Measurements from ENCODE around the gene AGBL1. TPM values are rescaled to one million over a fixed set of nuclear protein-coding genes. Genes with fewer than 3 reads are reported as not detected.

AGBL1 gene
- total and polyA plus RNA-seq, 4 donors, result 0.08 to 147 (median 4.7) TPM

GRCh38 chr15:86197770-86198169, 118.1 kb downstream of the AGBL1 start:
- H3K9me3 ChIP-seq (ENCODE audit: control insufficient read depth in 4 of 4, insufficient read depth in 3 of 4, low read length in 3 of 4), result no peaks in the 10 kb centered on the region
- H3K4me1 ChIP-seq (ENCODE audit: control insufficient read depth in 5 of 5, insufficient read depth in 5 of 5, low read length in 5 of 5), result peaks cover 0 to 14% (median 4%) of the 10 kb centered on the region in 5 donors
- H3K27me3 ChIP-seq (ENCODE audit: control insufficient read depth in 3 of 3, insufficient read depth in 3 of 3, low read length in 2 of 3), result peaks cover 0 to 3% (median 3%) of the 10 kb centered on the region in 3 donors
- DNase-seq (no peak), ATAC-seq (ENCODE audit: insufficient read depth, low FRiP score) (no peak)
- no peaks in the 10 kb centered on the region for H3K36me3 ChIP-seq (ENCODE audit: control insufficient read depth in 4 of 4, insufficient read depth in 4 of 4, low read length in 4 of 4)
- H3K4me3 ChIP-seq, result no peak overlapping the region
- H3K9ac ChIP-seq (ENCODE audit: insufficient read depth in 1 of 2, low read length in 2 of 2), result no peak overlapping the region
- no peak overlapping the region for H3K27ac ChIP-seq (ENCODE audit: low read depth in 1 of 2, low read length in 1 of 2)
- no peak for TF ChIP-seq CTCF (IDR thresholded peaks at IDR 0.05; ENCODE audit: control extremely low read depth, extremely low read depth)

GRCh38 chr15:86199467-86200145, 119.9 kb downstream of the AGBL1 start:
- Histone ChIP-seq H3K9me3 (ENCODE audit: control insufficient read depth in 4 of 4, insufficient read depth in 3 of 4, low read length in 3 of 4) (no peaks in the 10 kb centered on the region), H3K36me3 (ENCODE audit: control insufficient read depth in 4 of 4, insufficient read depth in 4 of 4, low read length in 4 of 4) (no peaks in the 10 kb centered on the region), H3K4me1 (ENCODE audit: control insufficient read depth in 5 of 5, insufficient read depth in 5 of 5, low read length in 5 of 5) (peaks cover 0 to 3% (median 0%) of the 10 kb centered on the region in 5 donors), H3K27me3 (ENCODE audit: control insufficient read depth in 3 of 3, insufficient read depth in 3 of 3, low read length in 2 of 3) (peaks cover 0 to 5% (median 3%) of the 10 kb centered on the region in 3 donors), H3K27ac (ENCODE audit: low read depth in 1 of 2, low read length in 1 of 2) (no peak overlapping the region), H3K9ac (ENCODE audit: insufficient read depth in 1 of 2, low read length in 2 of 2) (no peak overlapping the region), H3K4me3 (no peak overlapping the region)
- ATAC-seq (ENCODE audit: insufficient read depth, low FRiP score) (no peak), DNase-seq (no peak)
- 67 to 80% methylated on average over 7 of the region's 7 CpGs for WGBS, 2 donors
- no peak for TF ChIP-seq CTCF (IDR thresholded peaks at IDR 0.05; ENCODE audit: control extremely low read depth, extremely low read depth)

- WGBS, 2 donors, result 88 to 90% methylated on average over 3 of the region's 3 CpGs
- TF ChIP-seq CTCF (IDR thresholded peaks at IDR 0.05; ENCODE audit: control extremely low read depth, extremely low read depth), result no peak
- Histone ChIP-seq H3K4me1 (ENCODE audit: control insufficient read depth in 5 of 5, insufficient read depth in 5 of 5, low read length in 5 of 5) (no peaks in the 10 kb centered on the region), H3K9ac (ENCODE audit: insufficient read depth in 1 of 2, low read length in 2 of 2) (no peak overlapping the region), H3K36me3 (ENCODE audit: control insufficient read depth in 4 of 4, insufficient read depth in 4 of 4, low read length in 4 of 4) (no peaks in the 10 kb centered on the region), H3K27me3 (ENCODE audit: control insufficient read depth in 3 of 3, insufficient read depth in 3 of 3, low read length in 2 of 3) (peaks cover 0 to 4% (median 3%) of the 10 kb centered on the region in 3 donors), H3K27ac (ENCODE audit: low read depth in 1 of 2, low read length in 1 of 2) (no peak overlapping the region), H3K9me3 (ENCODE audit: control insufficient read depth in 4 of 4, insufficient read depth in 3 of 4, low read length in 3 of 4) (no peaks in the 10 kb centered on the region), H3K4me3 (no peak overlapping the region)
- no peak for DNase-seq
- no peak for ATAC-seq (ENCODE audit: insufficient read depth, low FRiP score)
These were observed 121.8 kb downstream of the AGBL1 start for GRCh38 chr15:86201313-86202008.
